H4 (cell line): Measurements from ENCODE around the gene ZNF853. TPM values are rescaled to one million over a fixed set of nuclear protein-coding genes. Genes with fewer than 3 reads are reported as not detected.

Source experiments
- DNase-seq: peaks from one replicate; pipeline ENCODE4 v3.0.0-alpha.2; 2015; ENCODE audit warnings: low spot score
- total RNA-seq: library from RNA; depleted of rRNA; stranded (reverse); fragments of >200 nt; shearing (Covaris generic); gene quantifications from 2 replicates; pipeline ENCODE4 v1.2.3, GENCODE V29; 2014

Gene ZNF853
- total RNA-seq, 1 experiment from 2014 or later, result 3.7 TPM

DNA sequence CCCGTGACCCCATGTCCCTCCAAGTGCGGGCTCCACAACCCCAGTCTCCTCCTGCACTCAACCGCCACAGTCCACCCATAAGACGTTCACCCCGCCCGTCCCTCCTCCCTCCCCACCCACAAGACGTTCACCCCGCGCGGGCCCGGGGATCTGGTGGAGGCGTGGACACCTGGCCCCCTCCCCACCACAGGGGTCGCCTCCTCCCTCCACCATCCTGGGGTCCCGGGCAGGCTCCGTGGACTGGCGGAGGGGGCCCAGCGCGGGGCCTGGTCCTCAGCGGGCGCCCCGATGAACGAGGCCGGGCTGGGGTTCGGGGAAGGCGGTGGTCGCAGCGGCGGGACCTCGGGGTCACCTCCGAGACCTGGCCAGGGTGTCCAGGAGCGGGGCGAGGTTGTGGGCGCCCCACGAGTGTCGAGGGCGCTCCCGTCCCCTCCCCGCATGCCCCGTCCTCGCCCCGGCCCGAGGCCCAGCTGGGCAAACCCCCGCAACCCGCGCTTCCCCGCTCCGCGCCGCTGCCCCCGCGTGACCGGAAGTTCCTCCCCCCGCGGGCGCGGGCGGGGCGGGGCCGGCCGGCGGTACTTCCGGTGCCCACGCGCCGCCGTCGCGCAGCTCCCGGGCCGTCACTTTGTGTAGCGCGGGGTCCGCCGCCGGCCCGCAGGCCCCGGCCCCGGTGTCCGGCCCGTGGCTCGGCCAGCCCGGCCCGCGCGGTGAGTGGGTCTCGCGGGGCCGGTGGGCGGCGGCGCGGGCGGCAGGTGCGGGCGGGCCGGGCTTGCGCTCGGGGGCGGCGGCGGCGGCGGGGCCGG, 21.5 kb downstream of the ZNF853 start, which contains the start of gene ZNF316:
TSS of gene ZNF316 (plus strand) at position 578 of the 803 bp plus-strand sequence. CDS start 5,092 bp downstream, outside the sequence.
- DNase-seq, result no peak

- DNase-seq, result no peak
These were observed 22.3 kb downstream of the ZNF853 start for GRCh38 chr7:6637544-6638229.

DNA sequence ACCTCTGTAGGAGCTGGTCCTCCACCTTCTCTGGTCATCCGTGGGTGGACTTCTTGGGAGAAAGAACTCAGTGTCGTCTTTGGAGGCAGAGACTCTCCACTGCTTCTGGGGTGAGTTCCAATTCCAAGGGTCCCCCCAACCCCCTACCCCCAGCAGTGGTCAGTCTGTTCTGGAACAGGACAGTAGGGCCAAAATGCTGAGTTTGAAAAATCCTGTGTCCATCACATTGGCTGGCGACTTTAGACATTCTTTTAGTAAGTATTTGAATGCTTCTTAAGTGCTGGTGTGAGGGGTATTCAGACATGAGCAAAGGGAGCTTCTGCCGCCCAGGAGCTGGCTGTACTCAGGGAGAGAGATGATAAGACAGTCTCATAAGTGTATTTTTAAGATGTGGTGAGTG, 23.6 kb downstream of the ZNF853 start:
- no peak for DNase-seq

GRCh38 chr7:6639627-6640026, 24.2 kb downstream of the ZNF853 start:
- DNase-seq, result no peak

DNA sequence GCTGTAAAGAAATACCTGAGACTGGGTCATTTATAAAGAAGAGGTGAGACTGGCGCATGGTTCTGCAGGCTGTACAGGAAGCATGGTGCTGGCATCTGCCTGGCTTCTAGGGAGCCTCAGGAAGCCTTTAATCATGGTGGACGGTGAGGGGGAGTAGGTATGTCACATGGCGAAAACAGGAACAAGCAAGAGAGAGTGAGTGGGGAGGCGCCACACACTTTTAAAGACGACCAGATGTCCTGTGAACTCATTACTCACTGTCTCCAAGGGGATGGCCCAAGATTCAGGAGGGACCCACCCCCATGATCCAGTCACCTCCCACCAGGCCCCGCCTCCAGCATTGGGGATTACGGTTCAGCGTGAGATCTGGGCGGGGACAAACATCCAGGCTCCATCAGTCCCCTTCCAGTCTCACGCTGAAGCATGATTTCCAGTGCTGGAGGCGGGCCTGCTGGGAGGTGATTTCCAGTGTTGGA, 24.9 kb downstream of the ZNF853 start:
- no peak for DNase-seq

- no peak for DNase-seq
These were observed 26.1 kb downstream of the ZNF853 start for GRCh38 chr7:6641305-6642035.

DNA sequence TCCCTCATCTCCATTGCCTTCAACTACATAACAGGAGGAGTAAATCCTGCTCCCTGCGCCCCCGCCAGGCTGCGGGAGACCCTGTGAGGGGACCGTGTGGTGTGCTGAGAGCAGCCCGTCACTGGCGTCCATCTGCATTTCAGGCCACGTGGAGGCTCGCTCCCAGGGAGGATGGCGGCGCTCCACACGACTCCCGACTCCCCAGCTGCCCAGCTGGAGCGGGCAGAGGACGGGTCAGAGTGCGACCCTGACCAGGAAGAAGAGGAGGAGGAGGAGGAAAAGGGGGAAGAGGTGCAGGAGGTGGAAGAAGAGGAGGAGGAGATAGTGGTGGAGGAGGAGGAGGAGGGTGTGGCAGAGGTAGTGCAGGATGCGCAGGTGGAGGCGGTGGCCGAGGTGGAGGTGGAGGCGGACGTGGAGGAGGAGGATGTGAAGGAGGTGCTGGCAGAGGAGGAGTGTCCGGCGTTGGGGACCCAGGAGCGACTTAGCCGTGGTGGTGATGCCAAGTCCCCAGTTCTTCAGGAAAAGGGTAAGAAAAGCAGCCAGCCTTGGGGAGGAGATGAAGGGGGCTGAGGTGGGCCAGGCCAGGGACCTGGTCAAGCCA, 26.9 kb downstream of the ZNF853 start:
- DNase-seq, result no peak

GRCh38 chr7:6642861-6643640, 27.6 kb downstream of the ZNF853 start:
- DNase-seq, result no peak

DNA sequence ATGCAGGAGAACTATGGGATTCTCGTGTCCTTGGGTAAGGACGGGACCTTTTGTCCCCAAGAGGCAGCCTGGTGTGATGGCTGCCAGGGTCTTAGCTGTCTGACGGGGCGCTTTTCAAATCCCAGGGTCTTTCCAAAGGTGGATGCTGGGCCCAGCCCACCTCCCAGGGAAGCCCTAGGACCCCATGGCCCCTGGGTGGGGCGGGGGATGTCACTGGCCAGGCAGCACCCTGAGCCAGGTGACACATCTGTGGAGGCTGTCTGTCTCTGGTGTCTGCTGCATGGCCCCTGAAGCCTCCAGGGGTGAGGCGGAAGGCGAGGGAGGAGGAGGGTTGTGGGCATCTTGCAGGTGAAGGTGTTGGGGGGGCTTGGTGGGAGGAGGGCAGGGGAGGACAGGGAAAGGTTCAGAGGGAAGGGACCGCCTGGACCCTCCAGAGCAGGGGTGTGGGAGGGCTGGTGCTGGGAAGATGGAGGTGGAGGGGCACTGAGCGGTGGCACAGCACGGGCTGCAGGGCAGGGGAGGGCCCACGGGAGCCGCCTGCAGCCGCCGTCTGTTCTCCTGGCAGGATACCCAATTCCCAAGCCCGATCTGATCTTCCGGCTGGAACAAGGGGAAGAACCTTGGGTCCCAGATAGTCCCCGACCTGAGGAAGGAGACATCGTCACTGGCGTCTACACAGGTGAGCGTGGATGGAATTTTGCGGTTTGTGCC, 28.7 kb downstream of the ZNF853 start:
- DNase-seq, result no peak

GRCh38 chr7:6644728-6645127, 29.3 kb downstream of the ZNF853 start:
- DNase-seq, result no peak

GRCh38 chr7:6646465-6646864, 31.1 kb downstream of the ZNF853 start:
- DNase-seq, result no peak

GRCh38 chr7:6647080-6647479, 31.7 kb downstream of the ZNF853 start:
- DNase-seq, result no peak

GRCh38 chr7:6647541-6647940, 32.1 kb downstream of the ZNF853 start:
- DNase-seq, result no peak

GRCh38 chr7:6648066-6648814, 32.8 kb downstream of the ZNF853 start:
- DNase-seq, result no peak

DNA sequence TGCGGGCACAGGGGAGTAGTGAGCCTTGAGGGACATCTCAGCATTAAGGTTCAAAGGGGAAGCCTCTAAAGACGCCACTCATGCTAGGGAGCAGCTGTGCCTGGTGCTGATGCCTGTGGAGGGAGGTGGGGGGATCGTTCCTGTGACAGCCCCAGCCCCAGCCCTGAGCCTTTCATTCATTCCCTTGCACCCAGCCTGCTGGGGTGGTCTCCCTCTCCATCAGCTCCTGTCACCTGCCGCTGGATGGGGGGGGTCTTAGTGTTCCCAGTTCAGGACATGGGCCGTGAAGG, 33.4 kb downstream of the ZNF853 start:
- no peak for DNase-seq

DNA sequence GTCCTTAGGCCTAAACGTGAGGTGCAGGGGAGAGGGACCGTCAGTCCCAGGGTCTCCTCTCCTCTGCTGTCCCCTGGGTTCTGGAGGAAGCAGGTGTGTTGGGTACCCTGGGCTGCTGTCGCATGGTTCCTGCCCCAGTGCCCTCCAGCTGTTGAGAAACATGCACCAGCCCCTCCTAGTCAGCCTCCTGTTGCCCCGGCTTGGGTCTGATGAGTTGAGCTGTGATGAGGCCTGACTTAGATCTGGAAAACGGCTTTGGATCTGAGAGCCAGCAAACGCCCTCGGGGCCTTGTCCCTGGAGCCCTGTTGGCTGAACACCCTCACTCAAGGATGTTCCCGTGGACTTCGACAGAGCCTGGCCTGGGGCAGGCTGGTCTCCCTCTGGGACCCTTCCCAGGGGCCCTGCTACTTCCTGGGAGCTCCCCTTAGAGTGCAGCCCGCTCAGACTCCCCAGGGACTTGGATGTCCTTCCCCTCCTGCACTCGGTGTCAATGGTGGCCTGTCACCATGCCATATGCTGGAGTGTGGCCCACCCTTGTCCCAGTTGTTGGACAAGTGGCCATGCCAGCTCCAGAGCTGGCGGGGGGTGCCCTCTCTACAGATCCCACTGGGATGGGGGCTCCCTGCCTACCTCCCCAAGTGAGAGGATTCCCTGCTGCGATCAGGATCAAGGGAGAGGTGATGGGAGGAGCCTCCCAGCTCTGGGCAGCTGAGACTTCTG, 34.0 kb downstream of the ZNF853 start:
- DNase-seq, result no peak

DNA sequence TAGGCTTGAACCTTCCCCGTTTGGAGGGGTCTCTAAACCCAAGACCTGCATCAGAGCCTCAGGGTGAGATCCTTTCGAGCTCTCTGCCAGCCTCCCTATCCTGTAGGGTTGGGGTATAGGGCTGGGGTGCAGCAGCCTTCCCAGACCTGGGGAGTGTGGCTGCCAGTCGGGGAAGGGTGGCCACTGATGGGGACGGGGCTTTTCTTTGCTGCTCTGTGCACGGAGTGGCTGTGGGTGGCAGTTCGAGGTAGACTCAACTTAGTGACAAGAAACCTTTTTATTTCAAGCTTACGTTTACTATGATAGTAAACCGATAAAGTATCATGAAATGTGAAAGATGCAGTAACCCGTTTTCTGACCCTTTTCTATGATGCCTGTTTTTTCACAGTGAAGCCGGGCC, 34.7 kb downstream of the ZNF853 start:
- no peak for DNase-seq

DNA sequence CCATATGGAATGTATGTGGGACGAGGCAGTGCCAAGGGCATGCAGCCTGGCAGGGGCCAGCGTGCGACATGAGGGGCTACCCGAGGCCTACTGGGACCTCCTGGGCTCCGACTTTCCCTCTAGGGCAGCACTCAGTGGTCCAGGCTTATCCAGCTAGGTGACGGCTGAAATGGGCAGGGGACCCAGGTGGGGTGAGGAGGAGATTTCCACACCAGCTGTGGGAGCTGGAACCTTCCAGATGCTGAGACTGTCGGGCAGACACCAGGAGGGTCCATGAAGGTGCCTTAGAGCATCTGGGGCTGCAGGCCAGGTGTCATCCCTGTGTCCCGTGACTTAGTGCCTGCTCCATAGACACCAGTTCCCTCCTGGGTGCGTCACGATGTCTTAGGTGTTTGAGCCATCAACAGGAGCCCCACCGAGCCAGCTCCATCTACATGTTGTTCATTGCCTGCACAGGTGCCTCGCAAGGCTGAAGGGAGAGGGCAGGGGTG, 35.2 kb downstream of the ZNF853 start:
- DNase-seq, result no peak

- DNase-seq, result no peak
These were observed 36.5 kb downstream of the ZNF853 start for GRCh38 chr7:6651851-6652445.
